Gastroesophageal sphincter (tissue), 4 donors: ENCODE results near the gene CNOT11. TPM values are rescaled to one million over a fixed set of nuclear protein-coding genes. Genes with fewer than 3 reads are reported as not detected.

ENCODE experiments used
- ATAC-seq: fragments of 150-250 bp; one replicate; pipeline ENCODE4 v1.9.1; 2016; ENCODE audit warnings: mild to moderate bottlenecking, moderate library complexity
- H3K27ac ChIP-seq, 4 donors: fragments of 200-600 bp; sonication (generic) in 3 of 4; 1 replicate in 3 of 4; 2 replicates in 1 of 4; pipeline ENCODE4 v1.5.1; 2016 to 2019
- H3K27me3 ChIP-seq: fragments of 200-600 bp; sonication (generic); one replicate; pipeline ENCODE4 v1.5.1; 2019
- H3K36me3 ChIP-seq, 2 donors: fragments of 200-600 bp; sonication (generic); one replicate each; pipeline ENCODE4 v1.5.1; 2019; ENCODE audit warnings: control low read depth in 1 of 2
- H3K4me1 ChIP-seq, 3 donors: fragments of 200-600 bp; sonication (generic); 1 replicate in 2 of 3; 2 replicates in 1 of 3; pipeline ENCODE4 v1.5.1; 2016 to 2019; ENCODE audit warnings: control low read depth in 2 of 3
- H3K4me3 ChIP-seq, 2 donors: fragments of 200-600 bp; sonication (generic); one replicate each; pipeline ENCODE4 v1.5.1; 2019; ENCODE audit warnings: mild to moderate bottlenecking in 1 of 2, moderate library complexity in 1 of 2
- H3K9me3 ChIP-seq, 3 donors: fragments of 200-600 bp; sonication (generic); one replicate each; pipeline ENCODE4 v1.5.1; 2017 to 2019; ENCODE audit warnings: control low read depth in 2 of 3
- CTCF ChIP-seq, 4 experiments: fragments of 200-600 bp in 2 of 4; fragments of 450-650 bp in 2 of 4; sonication (generic) in 1 of 4; IDR thresholded peaks; one replicate each; pipeline ENCODE4 v1.5.1; 2017 to 2019; ENCODE audit warnings: antibody characterized with exemption in 4 of 4, mild to moderate bottlenecking in 2 of 4, moderate library complexity in 2 of 4
- EP300 ChIP-seq: sonication (generic); formaldehyde crosslinking; IDR thresholded peaks from one replicate; pipeline ENCODE4 v1.6.1; 2017; ENCODE audit warnings: antibody characterized with exemption, mild to moderate bottlenecking
- POLR2A ChIP-seq, 2 donors: fragments of 450-650 bp; IDR thresholded peaks; one replicate each; pipeline ENCODE4 v1.6.1; 2017; ENCODE audit warnings: antibody characterized with exemption in 2 of 2, mild to moderate bottlenecking in 2 of 2, moderate library complexity in 1 of 2
- POLR2AphosphoS5 ChIP-seq: sonication (generic); formaldehyde crosslinking; IDR thresholded peaks from one replicate; pipeline ENCODE4 v1.6.1; 2017; ENCODE audit warnings: antibody characterized with exemption
- WGBS, 2 donors: methylation state at CpG; one replicate each; pipeline ENCODE4 v1.1.5; 2018; ENCODE audit warnings: low coverage in 1 of 2; 5-methylcytosine and 5-hydroxymethylcytosine counted together
- total RNA-seq, 4 donors: library from RNA; depleted of rRNA; stranded (reverse); fragments of >200 nt; gene quantifications; one replicate each; pipeline ENCODE4 v1.1.0, GENCODE V29; 2016

Gene CNOT11
- total RNA-seq, 4 donors from 2014 or later, result 26.8 to 36.7 (median 27.8) TPM

DNA sequence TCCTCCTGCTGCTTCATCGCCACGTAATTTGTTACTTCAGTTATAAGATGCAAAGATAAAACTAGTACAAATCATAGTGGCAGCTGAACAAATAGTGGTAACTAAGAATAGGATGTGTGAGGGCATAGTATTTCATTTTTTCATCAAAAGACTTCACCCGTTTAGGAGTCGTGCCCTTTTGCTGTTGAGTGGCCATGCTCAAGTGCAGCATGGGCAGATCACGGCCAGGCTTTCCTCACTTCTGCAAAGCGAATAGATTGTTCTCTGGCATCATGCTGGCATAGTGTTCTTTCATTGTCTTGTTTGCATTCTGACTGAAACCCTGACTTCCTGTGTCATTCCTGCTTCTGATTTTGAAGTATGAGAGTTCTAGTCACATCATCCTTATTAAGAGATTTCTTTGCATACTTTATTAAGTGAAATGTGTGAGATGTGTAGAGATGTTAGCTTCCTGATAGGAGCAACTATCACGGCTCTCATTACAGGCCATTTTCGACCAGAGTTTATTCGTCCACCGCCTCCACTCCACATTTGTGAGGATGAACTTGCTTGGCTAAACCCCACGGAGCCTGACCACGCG is 11.8 kb downstream of the CNOT11 start:
- peaks cover 0 to 94% of the 10 kb centered on the region in 2 donors for H3K36me3 ChIP-seq
- no peaks in the 10 kb centered on the region for H3K27me3 ChIP-seq
- no peak for TF ChIP-seq CTCF (IDR thresholded peaks at IDR 0.05)
- no peak for TF ChIP-seq POLR2A (IDR thresholded peaks at IDR 0.05)
- TF ChIP-seq POLR2AphosphoS5, result no peak
- TF ChIP-seq EP300, result no peak
- H3K9me3 ChIP-seq, result no peaks in the 10 kb centered on the region
- H3K27ac ChIP-seq, result no peak overlapping the region
- WGBS, 2 donors, result 81 to 83% methylated on average over 10 to 13 of the region's 13 CpGs
- no peak overlapping the region for H3K4me3 ChIP-seq
- ATAC-seq, result no peak
- H3K4me1 ChIP-seq, result no peaks in the 10 kb centered on the region

- no peak for ATAC-seq
- Histone ChIP-seq H3K27ac (no peak overlapping the region), H3K9me3 (no peaks in the 10 kb centered on the region), H3K4me1 (no peaks in the 10 kb centered on the region), H3K4me3 (no peak overlapping the region), H3K27me3 (no peaks in the 10 kb centered on the region), H3K36me3 (peaks cover 0 to 96% of the 10 kb centered on the region in 2 donors)
- WGBS, 2 donors, result 74 to 81% methylated on average over 8 to 10 of the region's 11 CpGs
- TF ChIP-seq CTCF (IDR thresholded peaks at IDR 0.05) (no peak), EP300 (no peak), POLR2A (IDR thresholded peaks at IDR 0.05) (no peak), POLR2AphosphoS5 (no peak)
These were observed 13.3 kb downstream of the CNOT11 start for GRCh38 chr2:101265893-101266499.

GRCh38 chr2:101267671-101268656 is 15.3 kb downstream of the CNOT11 start:
- peaks cover 3 to 100% of the 10 kb centered on the region in 2 donors for H3K36me3 ChIP-seq
- no peak for TF ChIP-seq CTCF (IDR thresholded peaks at IDR 0.05)
- WGBS, 2 donors, result 70 to 71% methylated on average over 13 to 15 of the region's 15 CpGs

DNA sequence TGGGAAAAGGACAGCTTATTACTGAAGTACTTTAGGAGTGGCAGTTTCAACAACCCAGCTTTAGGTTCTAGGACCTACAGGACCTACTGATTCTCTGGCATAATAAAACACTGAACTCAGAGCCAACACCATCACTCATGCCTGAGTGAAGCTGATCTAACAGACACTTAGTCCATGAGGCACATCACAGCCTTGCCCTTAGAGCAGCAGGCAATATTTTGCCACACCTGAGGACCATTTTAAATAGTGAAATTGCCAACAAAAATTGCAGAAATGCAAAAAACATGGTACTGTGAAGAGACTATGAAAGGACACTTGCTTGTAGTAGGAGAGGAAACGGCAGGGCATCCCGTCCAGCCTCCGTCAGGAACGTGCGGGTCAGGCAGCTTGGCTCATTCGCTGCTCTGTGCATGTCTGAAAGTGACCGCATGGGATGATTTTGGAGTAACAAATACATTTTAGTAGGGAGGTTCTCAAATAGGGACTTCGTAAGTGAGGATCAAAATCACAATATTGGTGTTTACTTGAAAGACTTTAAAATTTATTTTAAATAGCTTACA is 18.1 kb downstream of the CNOT11 start:
- Histone ChIP-seq H3K4me3 (no peak overlapping the region), H3K27ac (no peak overlapping the region), H3K4me1 (no peaks in the 10 kb centered on the region), H3K36me3 (peaks cover 3 to 98% of the 10 kb centered on the region in 2 donors), H3K9me3 (no peaks in the 10 kb centered on the region), H3K27me3 (no peaks in the 10 kb centered on the region)
- TF ChIP-seq POLR2AphosphoS5, result no peak
- TF ChIP-seq CTCF (IDR thresholded peaks at IDR 0.05), result no peak
- no peak for TF ChIP-seq POLR2A (IDR thresholded peaks at IDR 0.05)
- TF ChIP-seq EP300, result no peak
- WGBS, 2 donors, result 86 to 90% methylated on average over 7 to 8 of the region's 8 CpGs
- ATAC-seq, result no peak

More at GRCh38 chr2:101267671-101268656, 15.3 kb downstream of the CNOT11 start:
- H3K27me3 ChIP-seq, result no peaks in the 10 kb centered on the region
- H3K9me3 ChIP-seq, result no peaks in the 10 kb centered on the region
- no peak overlapping the region for H3K4me3 ChIP-seq
- no peak for ATAC-seq
- no peak overlapping the region for H3K27ac ChIP-seq
- no peaks in the 10 kb centered on the region for H3K4me1 ChIP-seq
